Measurements from ENCODE around the gene MPHOSPH9.

DNA sequence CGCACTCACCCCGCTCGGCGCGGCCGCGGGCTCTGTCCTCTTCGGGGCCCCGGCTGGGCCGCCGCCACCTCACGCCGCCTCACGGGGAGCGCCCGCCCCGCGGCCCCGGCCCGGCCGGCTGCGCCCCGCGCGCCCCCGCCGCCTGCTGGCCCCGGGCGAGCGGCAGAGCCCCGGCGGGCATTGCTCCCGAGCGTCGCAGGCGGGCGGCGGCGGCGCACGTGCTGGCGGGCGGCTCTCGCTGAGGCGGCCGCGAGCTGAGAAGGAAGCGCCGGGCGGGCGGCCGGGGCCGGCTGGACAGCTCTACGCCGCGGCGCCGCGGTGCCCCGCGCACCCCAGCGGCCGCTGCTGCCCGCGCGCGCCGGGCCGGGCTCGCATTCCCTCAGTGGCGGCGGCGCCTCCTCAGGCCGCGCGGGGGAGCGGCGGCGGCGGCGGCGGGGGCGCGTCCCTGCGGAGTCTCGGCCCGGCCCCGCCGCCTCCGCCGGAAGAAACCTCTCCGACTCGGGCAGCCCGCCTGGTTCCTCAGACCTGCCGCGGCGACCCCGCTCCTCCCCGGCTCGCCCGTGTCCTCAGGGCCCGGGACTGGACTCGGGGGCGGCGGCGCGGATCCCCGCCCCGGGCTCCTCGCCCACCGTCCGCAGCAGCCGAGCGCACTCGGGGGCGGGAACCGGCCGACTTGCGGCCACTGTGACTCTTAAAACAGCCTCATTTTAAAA is 82.0 kb downstream of the MPHOSPH9 start, which contains the start of gene PITPNM2:
- TF ChIP-seq, protein P1, sequence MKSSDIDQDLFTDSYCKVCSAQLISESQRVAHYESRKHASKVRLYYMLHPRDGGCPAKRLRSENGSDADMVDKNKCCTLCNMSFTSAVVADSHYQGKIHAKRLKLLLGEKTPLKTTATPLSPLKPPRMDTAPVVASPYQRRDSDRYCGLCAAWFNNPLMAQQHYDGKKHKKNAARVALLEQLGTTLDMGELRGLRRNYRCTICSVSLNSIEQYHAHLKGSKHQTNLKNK (CRISPR knock-in tag; IDR thresholded peaks at IDR 0.05) = no peak
- no peak for TF ChIP-seq JUN (CRISPR knock-in tag; IDR thresholded peaks at IDR 0.05)
- TF ChIP-seq CREB1 (CRISPR knock-in tag; IDR thresholded peaks at IDR 0.05) = no peak
- TF ChIP-seq, protein P2, sequence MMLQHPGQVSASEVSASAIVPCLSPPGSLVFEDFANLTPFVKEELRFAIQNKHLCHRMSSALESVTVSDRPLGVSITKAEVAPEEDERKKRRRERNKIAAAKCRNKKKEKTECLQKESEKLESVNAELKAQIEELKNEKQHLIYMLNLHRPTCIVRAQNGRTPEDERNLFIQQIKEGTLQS (CRISPR knock-in tag; conservative IDR thresholded peaks at IDR 0.05) = no peak
- TF ChIP-seq, protein P3, sequence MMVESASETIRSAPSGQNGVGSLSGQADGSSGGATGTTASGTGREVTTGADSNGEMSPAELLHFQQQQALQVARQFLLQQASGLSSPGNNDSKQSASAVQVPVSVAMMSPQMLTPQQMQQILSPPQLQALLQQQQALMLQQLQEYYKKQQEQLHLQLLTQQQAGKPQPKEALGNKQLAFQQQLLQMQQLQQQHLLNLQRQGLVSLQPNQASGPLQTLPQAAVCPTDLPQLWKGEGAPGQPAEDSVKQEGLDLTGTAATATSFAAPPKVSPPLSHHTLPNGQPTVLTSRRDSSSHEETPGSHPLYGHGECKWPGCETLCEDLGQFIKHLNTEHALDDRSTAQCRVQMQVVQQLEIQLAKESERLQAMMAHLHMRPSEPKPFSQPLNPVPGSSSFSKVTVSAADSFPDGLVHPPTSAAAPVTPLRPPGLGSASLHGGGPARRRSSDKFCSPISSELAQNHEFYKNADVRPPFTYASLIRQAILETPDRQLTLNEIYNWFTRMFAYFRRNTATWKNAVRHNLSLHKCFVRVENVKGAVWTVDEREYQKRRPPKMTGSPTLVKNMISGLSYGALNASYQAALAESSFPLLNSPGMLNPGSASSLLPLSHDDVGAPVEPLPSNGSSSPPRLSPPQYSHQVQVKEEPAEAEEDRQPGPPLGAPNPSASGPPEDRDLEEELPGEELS (CRISPR knock-in tag; IDR thresholded peaks at IDR 0.05) = no peak
- no peak for TF ChIP-seq CBFB (CRISPR knock-in tag; IDR thresholded peaks at IDR 0.05; ENCODE audit: low read depth)
